ENCODE data around the gene MYRIP.

Gene MYRIP

GRCh38 chr3:39962581-39962980 lies 153.2 kb downstream of the MYRIP start:
- Histone ChIP-seq H3K4me2 (ENCODE audit: insufficient read depth, low read length, poor library complexity, severe bottlenecking) (no peak overlapping the region), H2AFZ (ENCODE audit: low read length) (no peak overlapping the region), H3K79me1 (ENCODE audit: low read depth, low read length) (no peaks in the 10 kb centered on the region), H3K36me3 (replicated peaks in 1 of 2; ENCODE audit: control insufficient read depth in 2 of 2, insufficient read depth in 2 of 2, low read length in 2 of 2) (no peaks in the 10 kb centered on the region), H3K14ac (ENCODE audit: low read length) (no peak overlapping the region), H2BK120ac (ENCODE audit: low read depth, low read length) (no peak overlapping the region), H3K18ac (ENCODE audit: low read length) (no peak overlapping the region), H3K4me1 (ENCODE audit: control insufficient read depth in 2 of 2, insufficient read depth in 1 of 2, low read depth in 1 of 2, low read length in 2 of 2) (no peaks in the 10 kb centered on the region), H3K9me3 (replicated peaks in 1 of 2; ENCODE audit: control insufficient read depth in 2 of 2, insufficient read depth in 1 of 2, low read depth in 1 of 2, low read length in 2 of 2) (no peaks in the 10 kb centered on the region), H2BK15ac (ENCODE audit: low read length) (no peak overlapping the region), H3K4me3 (ENCODE audit: low read length in 2 of 2) (no peak overlapping the region), H3K27ac (replicated peaks; ENCODE audit: low read length) (no peak overlapping the region), H3K4ac (ENCODE audit: low read length) (no peak overlapping the region), H3K9ac (ENCODE audit: low read depth, low read length, poor library complexity) (no peak overlapping the region), H3K27me3 (ENCODE audit: control insufficient read depth in 3 of 3, insufficient read depth in 3 of 3, low read depth in 1 of 3, low read length in 3 of 3) (no peaks in the 10 kb centered on the region), H3K23ac (ENCODE audit: low read depth, low read length, poor library complexity) (no peak overlapping the region), H2BK5ac (ENCODE audit: low read length) (no peak overlapping the region), H2BK12ac (ENCODE audit: low read length) (no peak overlapping the region), H4K8ac (ENCODE audit: low read depth, low read length) (no peak overlapping the region), H2AK5ac (ENCODE audit: low read depth, low read length) (no peak overlapping the region), H4K91ac (ENCODE audit: low read depth, low read length, poor library complexity) (no peak overlapping the region)
- no peak for DNase-seq (ENCODE audit: low spot score)
- no CpG with 5 or more reads among the region's 1 CpG for WGBS, 2 donors (ENCODE audit: extremely low coverage in 2 of 2, insufficient read length in 2 of 2, insufficient replicate concordance in 1 of 2)

GRCh38 chr3:39965461-39965860 lies 156.1 kb downstream of the MYRIP start:
- no peak overlapping the region for H3K27ac ChIP-seq (replicated peaks; ENCODE audit: low read length)
- H3K9ac ChIP-seq (ENCODE audit: low read depth, low read length, poor library complexity): no peak overlapping the region
- DNase-seq (ENCODE audit: low spot score): no peak
- no peak overlapping the region for H2BK120ac ChIP-seq (ENCODE audit: low read depth, low read length)
- no peaks in the 10 kb centered on the region for H3K9me3 ChIP-seq (replicated peaks in 1 of 2; ENCODE audit: control insufficient read depth in 2 of 2, insufficient read depth in 1 of 2, low read depth in 1 of 2, low read length in 2 of 2)
- H2AFZ ChIP-seq (ENCODE audit: low read length): no peak overlapping the region
- H3K4me3 ChIP-seq (ENCODE audit: low read length in 2 of 2): no peak overlapping the region
- H3K4ac ChIP-seq (ENCODE audit: low read length): no peak overlapping the region
- no peak overlapping the region for H2AK5ac ChIP-seq (ENCODE audit: low read depth, low read length)
- no peak overlapping the region for H3K23ac ChIP-seq (ENCODE audit: low read depth, low read length, poor library complexity)
- H4K8ac ChIP-seq (ENCODE audit: low read depth, low read length): no peak overlapping the region
- no peaks in the 10 kb centered on the region for H3K79me1 ChIP-seq (ENCODE audit: low read depth, low read length)
- no peak overlapping the region for H3K14ac ChIP-seq (ENCODE audit: low read length)
- no peak overlapping the region for H2BK15ac ChIP-seq (ENCODE audit: low read length)
- no peaks in the 10 kb centered on the region for H3K36me3 ChIP-seq (replicated peaks in 1 of 2; ENCODE audit: control insufficient read depth in 2 of 2, insufficient read depth in 2 of 2, low read length in 2 of 2)
- H4K91ac ChIP-seq (ENCODE audit: low read depth, low read length, poor library complexity): no peak overlapping the region
- no peak overlapping the region for H2BK5ac ChIP-seq (ENCODE audit: low read length)
- no peak overlapping the region for H2BK12ac ChIP-seq (ENCODE audit: low read length)
- H3K18ac ChIP-seq (ENCODE audit: low read length): no peak overlapping the region
- H3K4me2 ChIP-seq (ENCODE audit: insufficient read depth, low read length, poor library complexity, severe bottlenecking): no peak overlapping the region
- H3K27me3 ChIP-seq (ENCODE audit: control insufficient read depth in 3 of 3, insufficient read depth in 3 of 3, low read depth in 1 of 3, low read length in 3 of 3): no peaks in the 10 kb centered on the region
- no peaks in the 10 kb centered on the region for H3K4me1 ChIP-seq (ENCODE audit: control insufficient read depth in 2 of 2, insufficient read depth in 1 of 2, low read depth in 1 of 2, low read length in 2 of 2)

GRCh38 chr3:39965997-39966396 lies 156.6 kb downstream of the MYRIP start:
- Histone ChIP-seq H3K27ac (replicated peaks; ENCODE audit: low read length) (no peak overlapping the region), H3K4me1 (ENCODE audit: control insufficient read depth in 2 of 2, insufficient read depth in 1 of 2, low read depth in 1 of 2, low read length in 2 of 2) (no peaks in the 10 kb centered on the region), H3K9me3 (replicated peaks in 1 of 2; ENCODE audit: control insufficient read depth in 2 of 2, insufficient read depth in 1 of 2, low read depth in 1 of 2, low read length in 2 of 2) (no peaks in the 10 kb centered on the region), H2BK120ac (ENCODE audit: low read depth, low read length) (no peak overlapping the region), H3K4ac (ENCODE audit: low read length) (no peak overlapping the region), H3K14ac (ENCODE audit: low read length) (no peak overlapping the region), H3K4me2 (ENCODE audit: insufficient read depth, low read length, poor library complexity, severe bottlenecking) (no peak overlapping the region), H2BK5ac (ENCODE audit: low read length) (no peak overlapping the region), H2BK12ac (ENCODE audit: low read length) (no peak overlapping the region), H2AK5ac (ENCODE audit: low read depth, low read length) (no peak overlapping the region), H3K23ac (ENCODE audit: low read depth, low read length, poor library complexity) (no peak overlapping the region), H2BK15ac (ENCODE audit: low read length) (no peak overlapping the region), H4K91ac (ENCODE audit: low read depth, low read length, poor library complexity) (no peak overlapping the region), H3K4me3 (ENCODE audit: low read length in 2 of 2) (no peak overlapping the region), H3K27me3 (ENCODE audit: control insufficient read depth in 3 of 3, insufficient read depth in 3 of 3, low read depth in 1 of 3, low read length in 3 of 3) (no peaks in the 10 kb centered on the region), H3K9ac (ENCODE audit: low read depth, low read length, poor library complexity) (no peak overlapping the region), H3K18ac (ENCODE audit: low read length) (no peak overlapping the region), H3K79me1 (ENCODE audit: low read depth, low read length) (no peaks in the 10 kb centered on the region), H3K36me3 (replicated peaks in 1 of 2; ENCODE audit: control insufficient read depth in 2 of 2, insufficient read depth in 2 of 2, low read length in 2 of 2) (no peaks in the 10 kb centered on the region), H4K8ac (ENCODE audit: low read depth, low read length) (no peak overlapping the region), H2AFZ (ENCODE audit: low read length) (no peak overlapping the region)
- no peak for DNase-seq (ENCODE audit: low spot score)
- no CpG with 5 or more reads among the region's 2 CpGs for WGBS, 2 donors (ENCODE audit: extremely low coverage in 2 of 2, insufficient read length in 2 of 2, insufficient replicate concordance in 1 of 2)

- Histone ChIP-seq H3K18ac (ENCODE audit: low read length) (no peak overlapping the region), H3K27me3 (ENCODE audit: control insufficient read depth in 3 of 3, insufficient read depth in 3 of 3, low read depth in 1 of 3, low read length in 3 of 3) (no peaks in the 10 kb centered on the region), H4K91ac (ENCODE audit: low read depth, low read length, poor library complexity) (no peak overlapping the region), H3K9me3 (replicated peaks in 1 of 2; ENCODE audit: control insufficient read depth in 2 of 2, insufficient read depth in 1 of 2, low read depth in 1 of 2, low read length in 2 of 2) (no peaks in the 10 kb centered on the region), H3K9ac (ENCODE audit: low read depth, low read length, poor library complexity) (no peak overlapping the region), H3K4ac (ENCODE audit: low read length) (no peak overlapping the region), H2BK5ac (ENCODE audit: low read length) (no peak overlapping the region), H2AFZ (ENCODE audit: low read length) (no peak overlapping the region), H3K36me3 (replicated peaks in 1 of 2; ENCODE audit: control insufficient read depth in 2 of 2, insufficient read depth in 2 of 2, low read length in 2 of 2) (no peaks in the 10 kb centered on the region), H2BK15ac (ENCODE audit: low read length) (no peak overlapping the region), H3K4me3 (ENCODE audit: low read length in 2 of 2) (no peak overlapping the region), H3K14ac (ENCODE audit: low read length) (no peak overlapping the region), H3K4me1 (ENCODE audit: control insufficient read depth in 2 of 2, insufficient read depth in 1 of 2, low read depth in 1 of 2, low read length in 2 of 2) (no peaks in the 10 kb centered on the region), H3K79me1 (ENCODE audit: low read depth, low read length) (no peaks in the 10 kb centered on the region), H2BK12ac (ENCODE audit: low read length) (no peak overlapping the region), H4K8ac (ENCODE audit: low read depth, low read length) (no peak overlapping the region), H2AK5ac (ENCODE audit: low read depth, low read length) (no peak overlapping the region), H3K23ac (ENCODE audit: low read depth, low read length, poor library complexity) (no peak overlapping the region), H3K27ac (replicated peaks; ENCODE audit: low read length) (no peak overlapping the region), H2BK120ac (ENCODE audit: low read depth, low read length) (no peak overlapping the region), H3K4me2 (ENCODE audit: insufficient read depth, low read length, poor library complexity, severe bottlenecking) (no peak overlapping the region)
- no CpG with 5 or more reads among the region's 2 CpGs for WGBS, 2 donors (ENCODE audit: extremely low coverage in 2 of 2, insufficient read length in 2 of 2, insufficient replicate concordance in 1 of 2)
- DNase-seq (ENCODE audit: low spot score): no peak
Measured at GRCh38 chr3:39970982-39971381, 161.6 kb downstream of the MYRIP start.
